T-helper 1 cell treated with Interleukin-12 subunit alpha and Interleukin-12 subunit beta and Interleukin-4 antibody, amounts not matched to agents 30 ng/mL and 1 ng/mL, for 36 hours (primary cell): ENCODE data around the gene CATSPER3. TPM values are rescaled to one million over a fixed set of nuclear protein-coding genes. Genes with fewer than 3 reads are reported as not detected.

ENCODE experiments used
- intact Hi-C: fragments of 100-400 bp; cut with micrococcal nuclease; formaldehyde crosslinking; loops from one replicate; pipeline ENCODE4 v1.15.1; 2024
- total RNA-seq: library from RNA; stranded (reverse); gene quantifications from 2 replicates; pipeline ENCODE4 v1.2.3, GENCODE V29; 2022

Gene CATSPER3
- total RNA-seq, 1 donor from 2014 or later = 1.5 TPM

- intact Hi-C loops = loop anchor here (5.0 kb wide), 2 partner anchors 163 to 513 kb away; no protein-coding TSS in a partner anchor
These were observed 61.9 kb downstream of the CATSPER3 start for GRCh38 chr5:135029477-135030122.

- intact Hi-C loops = loop anchor here (5.0 kb wide), 2 partner anchors 162 to 512 kb away; no protein-coding TSS in a partner anchor
These were observed 62.6 kb downstream of the CATSPER3 start for GRCh38 chr5:135030123-135030955.

- intact Hi-C loops = loop anchor here (5.0 kb wide), 2 partner anchors 161 to 511 kb away; no protein-coding TSS in a partner anchor
These were observed 63.5 kb downstream of the CATSPER3 start for GRCh38 chr5:135030956-135031812.

- intact Hi-C loops = loop anchor here (5.0 kb wide), 2 partner anchors 160 to 510 kb away; no protein-coding TSS in a partner anchor
These were observed 64.3 kb downstream of the CATSPER3 start for GRCh38 chr5:135031813-135032694.

DNA sequence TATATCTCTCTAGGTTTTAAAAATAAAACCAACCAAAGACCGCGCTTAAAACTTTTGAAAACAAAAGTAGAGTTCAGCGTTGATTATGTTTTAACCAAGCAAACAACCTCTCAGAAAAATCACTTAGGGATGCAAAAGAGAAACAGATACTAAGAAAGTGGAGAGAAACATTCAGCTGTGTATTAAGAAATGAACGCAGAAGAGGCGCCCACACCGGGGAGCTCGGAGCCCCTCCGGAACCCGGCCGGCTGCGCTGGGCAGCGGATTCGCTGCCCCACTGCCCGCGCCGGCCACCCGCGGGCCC is 64.9 kb downstream of the CATSPER3 start:
- intact Hi-C loops = loop anchor here (5.0 kb wide), 2 partner anchors 160 to 510 kb away; no protein-coding TSS in a partner anchor

GRCh38 chr5:135032999-135033861 is 65.5 kb downstream of the CATSPER3 start:
- intact Hi-C loops = loop anchor here (5.0 kb wide), 2 partner anchors 159 to 509 kb away; no protein-coding TSS in a partner anchor

DNA sequence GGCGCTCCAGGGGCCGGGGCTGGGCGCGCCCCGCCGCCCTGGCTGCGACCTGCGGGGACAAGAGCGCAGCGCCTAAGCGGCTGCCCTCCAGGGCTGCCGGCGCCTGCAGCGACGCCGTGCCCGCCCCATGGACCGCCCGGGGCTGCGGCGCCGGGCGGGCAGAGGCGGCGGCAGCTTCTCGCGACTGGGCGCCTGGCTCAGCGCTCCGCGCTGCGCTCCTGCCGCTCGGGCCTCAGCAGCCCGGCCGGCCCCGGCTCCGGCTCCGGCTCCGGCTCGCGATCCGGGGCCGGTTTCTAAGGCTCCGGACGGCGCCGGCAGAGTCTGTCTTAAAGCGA is 66.2 kb downstream of the CATSPER3 start, which contains the start of gene PITX1:
Gene PITX1, minus strand, starts transcription at position 328 of the 335 bp plus-strand sequence. CDS start 347 bp downstream, outside the sequence.
- intact Hi-C loops = loop anchor here (5.0 kb wide), 2 partner anchors 158 to 508 kb away; no protein-coding TSS in a partner anchor

DNA sequence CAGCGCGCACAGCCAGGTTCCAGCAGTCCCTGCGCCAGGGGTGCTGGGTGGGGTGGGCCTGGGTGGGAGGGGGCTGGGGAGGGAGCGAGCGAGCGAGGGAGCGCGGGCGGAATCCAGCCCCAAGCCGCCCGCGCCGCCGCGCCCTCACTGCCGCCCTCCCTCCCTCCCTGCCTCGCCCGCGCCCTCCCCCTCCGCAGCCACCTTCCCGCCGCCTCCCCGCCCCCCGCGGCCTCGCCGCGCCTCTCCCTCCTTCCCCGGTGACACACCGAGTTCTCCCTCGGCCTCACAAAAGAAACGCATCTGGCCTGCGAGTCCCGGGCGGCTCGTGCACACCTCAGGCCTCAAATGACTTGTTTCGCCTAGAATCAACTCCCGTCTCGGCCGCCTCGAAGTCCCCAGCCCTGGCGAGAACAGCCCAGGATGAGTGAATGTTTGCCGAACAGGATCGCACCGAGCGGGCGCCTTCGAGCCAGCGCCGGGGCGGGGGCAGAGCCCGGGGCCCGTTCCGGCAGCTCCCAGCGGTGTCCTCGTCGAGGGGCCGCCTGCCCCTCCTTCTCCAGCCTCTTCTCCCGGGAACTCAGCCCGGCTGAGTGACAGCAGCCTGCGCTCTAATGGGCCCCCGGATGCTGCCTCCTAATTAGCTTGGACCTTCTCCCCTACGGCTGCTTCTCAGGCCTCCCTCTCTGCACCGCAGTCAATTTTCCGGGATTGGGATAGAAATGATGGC is 66.7 kb downstream of the CATSPER3 start:
- intact Hi-C loops = loop anchor here (5.0 kb wide), 2 partner anchors 158 to 508 kb away; no protein-coding TSS in a partner anchor

DNA sequence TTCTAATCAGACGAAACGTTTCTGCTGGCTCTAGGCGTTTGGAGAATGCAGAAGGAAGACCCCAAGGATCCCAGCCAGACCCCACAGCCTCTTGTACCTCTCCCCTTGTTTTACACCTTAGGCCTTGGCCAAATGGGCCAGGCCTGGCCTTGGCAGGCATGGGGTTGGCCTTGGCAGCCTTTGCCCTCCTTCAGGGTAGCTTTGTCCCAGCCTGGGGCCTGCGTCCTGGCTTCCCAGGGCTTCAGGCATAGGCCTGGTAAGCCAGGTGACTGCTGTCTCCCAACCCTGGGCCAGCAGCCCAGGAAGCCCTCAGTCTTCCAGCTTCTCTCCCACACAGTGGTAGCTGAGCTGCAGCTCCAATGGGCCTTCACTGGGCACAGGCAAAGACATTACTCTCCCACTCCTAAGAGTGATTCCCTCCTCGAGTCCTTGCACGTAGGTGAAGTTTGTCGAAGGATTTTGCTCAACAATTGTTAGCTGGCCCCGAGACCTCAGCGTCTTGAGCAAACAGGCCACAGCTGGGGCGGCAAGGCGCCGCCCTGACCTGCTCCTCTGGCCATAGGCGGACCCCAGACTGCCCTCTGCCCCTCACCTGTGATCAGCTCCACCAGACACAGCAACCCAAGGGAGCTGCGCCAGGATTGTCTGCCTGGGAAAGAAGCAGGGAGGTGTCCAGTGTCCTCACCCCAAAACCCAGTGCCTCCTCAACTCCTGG is 67.4 kb downstream of the CATSPER3 start:
- intact Hi-C loops = loop anchor here (5.0 kb wide), 2 partner anchors 157 to 507 kb away; no protein-coding TSS in a partner anchor

GRCh38 chr5:135035678-135036030 is 67.9 kb downstream of the CATSPER3 start:
- intact Hi-C loops = loop anchor here (1.0 kb wide), 1 partner anchor 71 kb away; no protein-coding TSS in a partner anchor

GRCh38 chr5:135036405-135036804 is 68.7 kb downstream of the CATSPER3 start:
- intact Hi-C loops = loop anchor here (1.0 kb wide), 1 partner anchor 72 kb away; no protein-coding TSS in a partner anchor

- intact Hi-C loops = no loop called here
These were observed 70.0 kb downstream of the CATSPER3 start for GRCh38 chr5:135037519-135038204.

DNA sequence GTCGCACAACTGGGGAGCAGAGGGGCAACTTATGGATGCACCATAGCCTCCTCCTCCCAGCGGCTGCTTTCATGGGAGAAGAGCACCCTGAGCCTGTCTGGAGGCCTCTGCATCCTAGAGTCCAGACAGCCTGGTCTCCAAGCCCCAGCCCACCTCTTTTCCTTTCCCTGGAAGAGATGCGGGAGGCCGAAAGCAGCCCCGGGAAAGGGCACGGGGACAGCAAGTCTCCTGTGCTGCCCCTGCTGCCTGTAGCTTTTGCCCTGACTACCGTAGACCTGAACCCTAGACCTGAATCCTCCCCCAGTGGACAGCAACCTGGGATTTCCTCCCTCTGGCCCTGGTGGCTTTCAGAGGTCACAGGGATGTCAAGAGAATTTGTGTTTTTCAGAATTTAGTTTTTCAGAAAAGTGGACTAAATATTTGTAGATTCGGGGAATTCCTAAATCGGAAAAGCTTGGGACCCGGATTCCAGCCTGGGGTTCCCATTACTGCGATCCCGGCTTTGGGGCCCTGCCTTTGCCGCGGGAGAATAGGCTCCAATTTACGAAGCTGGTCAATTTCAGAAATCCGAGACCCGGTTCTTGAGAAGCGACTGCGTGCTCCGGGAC is 70.6 kb downstream of the CATSPER3 start:
- intact Hi-C loops = no loop called here

GRCh38 chr5:135038813-135039270 is 71.1 kb downstream of the CATSPER3 start:
- intact Hi-C loops = no loop called here

- intact Hi-C loops = no loop called here
These were observed 71.7 kb downstream of the CATSPER3 start for GRCh38 chr5:135039271-135040033.

GRCh38 chr5:135040034-135040332 is 72.3 kb downstream of the CATSPER3 start:
- intact Hi-C loops = no loop called here
